GM12891 (cell line): ENCODE measurements around the gene NKX2-2.

Experiments used
- PAX5 ChIP-seq: IDR thresholded peaks from 2 replicates; pipeline ENCODE4 v1.6.1; 2011; ENCODE audit warnings: low read length, moderate library complexity, mild to moderate bottlenecking; ENCODE audit not compliant: insufficient read depth, severe bottlenecking
- POLR2A ChIP-seq: IDR thresholded peaks from 2 replicates; pipeline ENCODE4 v1.6.1; 2011; ENCODE audit warnings: low read depth, low read length, control low read depth
- POLR2AphosphoS5 ChIP-seq: IDR thresholded peaks from 2 replicates; pipeline ENCODE4 v1.6.1; 2011; ENCODE audit warnings: low read depth, low read length, control low read depth
- POU2F2 ChIP-seq: IDR thresholded peaks from 2 replicates; pipeline ENCODE4 v1.6.1; 2011; ENCODE audit warnings: low read depth, mild to moderate bottlenecking, control low read depth, low read length, moderate library complexity
- SPI1 ChIP-seq: IDR thresholded peaks from 2 replicates; pipeline ENCODE4 v1.6.1; 2011; ENCODE audit warnings: low read depth, low read length, control low read depth
- TAF1 ChIP-seq: IDR thresholded peaks from 2 replicates; pipeline ENCODE4 v1.6.1; 2011; ENCODE audit warnings: low read depth, low read length, control low read depth

- TF ChIP-seq TAF1 (no peak), POLR2A (no peak), POLR2AphosphoS5 (no peak), SPI1 (no peak), POU2F2 (no peak), PAX5 (no peak)
These were observed 9.5 kb downstream of the NKX2-2 start for GRCh38 chr20:21504323-21504722.
